ENCODE results near the gene PPP1R1C.

DNA sequence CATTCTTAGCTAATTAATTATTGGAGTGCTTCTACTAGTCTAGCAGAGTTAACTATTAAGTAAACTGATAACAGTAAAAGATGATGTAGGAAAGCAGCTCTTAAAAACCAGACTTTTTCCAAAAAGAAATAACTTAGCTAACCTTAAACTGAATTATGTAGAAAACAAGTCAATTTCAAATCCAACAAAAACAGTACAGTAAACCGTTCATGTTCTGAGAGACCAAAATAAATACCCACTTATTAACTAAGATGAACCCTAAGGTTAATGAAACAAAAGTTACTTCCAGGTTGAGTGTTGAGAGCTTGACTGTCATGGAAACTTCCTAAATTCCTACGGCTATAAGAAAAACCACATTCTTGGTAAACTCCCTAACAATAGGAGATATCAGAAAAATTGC, 181.2 kb downstream of the PPP1R1C start:
- TF ChIP-seq, protein P1, sequence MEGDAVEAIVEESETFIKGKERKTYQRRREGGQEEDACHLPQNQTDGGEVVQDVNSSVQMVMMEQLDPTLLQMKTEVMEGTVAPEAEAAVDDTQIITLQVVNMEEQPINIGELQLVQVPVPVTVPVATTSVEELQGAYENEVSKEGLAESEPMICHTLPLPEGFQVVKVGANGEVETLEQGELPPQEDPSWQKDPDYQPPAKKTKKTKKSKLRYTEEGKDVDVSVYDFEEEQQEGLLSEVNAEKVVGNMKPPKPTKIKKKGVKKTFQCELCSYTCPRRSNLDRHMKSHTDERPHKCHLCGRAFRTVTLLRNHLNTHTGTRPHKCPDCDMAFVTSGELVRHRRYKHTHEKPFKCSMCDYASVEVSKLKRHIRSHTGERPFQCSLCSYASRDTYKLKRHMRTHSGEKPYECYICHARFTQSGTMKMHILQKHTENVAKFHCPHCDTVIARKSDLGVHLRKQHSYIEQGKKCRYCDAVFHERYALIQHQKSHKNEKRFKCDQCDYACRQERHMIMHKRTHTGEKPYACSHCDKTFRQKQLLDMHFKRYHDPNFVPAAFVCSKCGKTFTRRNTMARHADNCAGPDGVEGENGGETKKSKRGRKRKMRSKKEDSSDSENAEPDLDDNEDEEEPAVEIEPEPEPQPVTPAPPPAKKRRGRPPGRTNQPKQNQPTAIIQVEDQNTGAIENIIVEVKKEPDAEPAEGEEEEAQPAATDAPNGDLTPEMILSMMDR (IDR thresholded peaks at IDR 0.05): no peak
- TF ChIP-seq POLR2A (IDR thresholded peaks at IDR 0.05): no peak
